ENCODE results near the gene PRORP. TPM values are rescaled to one million over a fixed set of nuclear protein-coding genes. Genes with fewer than 3 reads are reported as not detected.

The PRORP gene
- total and polyA plus RNA-seq, 2 of the 13 experiments (the other 11 are each of a cell fraction or from before 2014, with no cell fraction given), result 48.9 to 88.7 TPM

DNA sequence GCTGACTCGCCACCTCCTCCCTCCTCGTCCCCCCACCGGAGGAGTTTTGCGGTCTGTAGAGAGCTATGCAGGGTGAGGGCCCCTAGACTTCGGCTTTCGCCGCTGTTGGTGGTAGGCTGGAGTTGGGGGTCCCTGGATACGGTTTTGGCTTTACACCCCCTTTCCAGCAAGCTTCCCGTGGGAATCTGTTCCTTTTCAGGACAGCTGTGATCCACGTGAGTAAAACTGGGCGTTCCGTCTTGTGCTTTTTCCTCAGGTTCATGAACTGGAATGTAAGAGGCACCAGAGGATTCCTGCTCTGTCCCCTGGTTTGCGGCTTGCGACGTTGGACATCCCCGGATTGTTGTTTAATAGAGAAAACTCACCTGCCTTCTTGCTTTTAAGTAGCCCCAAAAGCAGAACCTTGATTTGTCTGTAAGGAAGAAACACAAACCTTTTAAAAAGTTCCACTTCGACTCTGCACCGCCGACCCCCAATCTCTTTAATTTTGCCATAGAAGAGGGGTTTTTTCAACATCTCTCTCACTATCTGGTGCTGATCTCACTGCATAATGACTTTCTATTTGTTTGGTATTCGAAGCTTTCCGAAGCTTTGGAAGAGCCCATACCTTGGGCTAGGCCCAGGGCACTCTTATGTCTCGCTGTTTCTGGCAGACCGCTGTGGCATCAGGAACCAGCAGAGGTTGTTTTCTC is 490 bp downstream of the PRORP start (continued):
- TF ChIP-seq, protein P1, sequence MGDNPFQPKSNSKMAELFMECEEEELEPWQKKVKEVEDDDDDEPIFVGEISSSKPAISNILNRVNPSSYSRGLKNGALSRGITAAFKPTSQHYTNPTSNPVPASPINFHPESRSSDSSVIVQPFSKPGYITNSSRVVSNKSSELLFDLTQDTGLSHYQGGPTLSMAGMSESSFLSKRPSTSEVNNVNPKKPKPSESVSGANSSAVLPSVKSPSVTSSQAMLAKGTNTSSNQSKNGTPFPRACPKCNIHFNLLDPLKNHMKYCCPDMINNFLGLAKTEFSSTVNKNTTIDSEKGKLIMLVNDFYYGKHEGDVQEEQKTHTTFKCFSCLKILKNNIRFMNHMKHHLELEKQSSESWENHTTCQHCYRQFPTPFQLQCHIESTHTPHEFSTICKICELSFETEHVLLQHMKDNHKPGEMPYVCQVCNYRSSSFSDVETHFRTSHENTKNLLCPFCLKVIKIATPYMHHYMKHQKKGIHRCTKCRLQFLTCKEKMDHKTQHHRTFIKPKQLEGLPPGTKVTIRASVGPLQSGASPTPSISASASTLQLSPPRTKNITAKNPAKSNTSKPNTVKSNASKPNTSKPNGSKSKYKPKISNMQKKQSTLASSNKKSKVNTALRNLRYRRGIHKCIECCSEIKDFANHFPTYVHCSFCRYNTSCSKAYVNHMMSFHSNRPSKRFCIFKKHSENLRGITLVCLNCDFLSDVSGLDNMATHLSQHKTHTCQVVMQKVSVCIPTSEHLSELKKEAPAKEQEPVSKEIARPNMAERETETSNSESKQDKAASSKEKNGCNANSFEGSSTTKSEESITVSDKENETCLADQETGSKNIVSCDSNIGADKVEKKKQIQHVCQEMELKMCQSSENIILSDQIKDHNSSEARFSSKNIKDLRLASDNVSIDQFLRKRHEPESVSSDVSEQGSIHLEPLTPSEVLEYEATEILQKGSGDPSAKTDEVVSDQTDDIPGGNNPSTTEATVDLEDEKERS (CRISPR knock-in tag; IDR thresholded peaks at IDR 0.05), result no peak
- TF ChIP-seq ZFP90 (CRISPR knock-in tag; IDR thresholded peaks at IDR 0.05; ENCODE audit: borderline replicate concordance) (no peak), ZNF510 (CRISPR knock-in tag; IDR thresholded peaks at IDR 0.05; ENCODE audit: low read depth) (no peak), U2AF1 (optimal IDR thresholded peaks at IDR 0.05; ENCODE audit: low read depth, low read length) (no peak), FOXJ3 (CRISPR knock-in tag; IDR thresholded peaks at IDR 0.05; ENCODE audit: borderline replicate concordance) (no peak), KAT2B (IDR thresholded peaks at IDR 0.05; ENCODE audit: borderline replicate concordance, low read depth, low read length) (no peak), ZBTB1 (CRISPR knock-in tag; IDR thresholded peaks at IDR 0.05; ENCODE audit: borderline replicate concordance) (no peak; the same call in 1 of the 2 replicates), YEATS4 (CRISPR knock-in tag; IDR thresholded peaks at IDR 0.05; ENCODE audit: borderline replicate concordance) (no peak), PHF21A (CRISPR knock-in tag; IDR thresholded peaks at IDR 0.05) (no peak), ZNF44 (CRISPR knock-in tag; IDR thresholded peaks at IDR 0.05) (no peak), ZNF569 (CRISPR knock-in tag; IDR thresholded peaks at IDR 0.05; ENCODE audit: borderline replicate concordance) (no peak), SRY (CRISPR knock-in tag; IDR thresholded peaks at IDR 0.05) (no peak; the same call in 1 of the 2 replicates), SOX13 (IDR thresholded peaks at IDR 0.05) (no peak), SOX13 (CRISPR knock-in tag; conservative IDR thresholded peaks at IDR 0.05 in 1 of 2, IDR thresholded peaks at IDR 0.05 in 1 of 2) (no peak), ELF3 (CRISPR knock-in tag; IDR thresholded peaks at IDR 0.05) (no peak; the same call in 1 of the 2 replicates), KDM5A (IDR thresholded peaks at IDR 0.05; ENCODE audit: borderline replicate concordance, low read length) (peak; percentile 20), SP140L (CRISPR knock-in tag; IDR thresholded peaks at IDR 0.05; ENCODE audit: borderline replicate concordance) (peak; percentile 42; the same call in 1 of the 2 replicates), SP1 (IDR thresholded peaks at IDR 0.05) (no peak), SP1 (CRISPR knock-in tag; IDR thresholded peaks at IDR 0.05) (peak; percentile 43), GABPB1 (CRISPR knock-in tag; IDR thresholded peaks at IDR 0.05) (no peak), EP300 (IDR thresholded peaks at IDR 0.05; ENCODE audit: low read depth in 2 of 2, low read length in 2 of 2) (no peak), EP300 (CRISPR knock-in tag; IDR thresholded peaks at IDR 0.05; ENCODE audit: borderline replicate concordance) (peak; percentile 43; the same call in 1 of the 2 replicates)
- TF ChIP-seq, protein P2, sequence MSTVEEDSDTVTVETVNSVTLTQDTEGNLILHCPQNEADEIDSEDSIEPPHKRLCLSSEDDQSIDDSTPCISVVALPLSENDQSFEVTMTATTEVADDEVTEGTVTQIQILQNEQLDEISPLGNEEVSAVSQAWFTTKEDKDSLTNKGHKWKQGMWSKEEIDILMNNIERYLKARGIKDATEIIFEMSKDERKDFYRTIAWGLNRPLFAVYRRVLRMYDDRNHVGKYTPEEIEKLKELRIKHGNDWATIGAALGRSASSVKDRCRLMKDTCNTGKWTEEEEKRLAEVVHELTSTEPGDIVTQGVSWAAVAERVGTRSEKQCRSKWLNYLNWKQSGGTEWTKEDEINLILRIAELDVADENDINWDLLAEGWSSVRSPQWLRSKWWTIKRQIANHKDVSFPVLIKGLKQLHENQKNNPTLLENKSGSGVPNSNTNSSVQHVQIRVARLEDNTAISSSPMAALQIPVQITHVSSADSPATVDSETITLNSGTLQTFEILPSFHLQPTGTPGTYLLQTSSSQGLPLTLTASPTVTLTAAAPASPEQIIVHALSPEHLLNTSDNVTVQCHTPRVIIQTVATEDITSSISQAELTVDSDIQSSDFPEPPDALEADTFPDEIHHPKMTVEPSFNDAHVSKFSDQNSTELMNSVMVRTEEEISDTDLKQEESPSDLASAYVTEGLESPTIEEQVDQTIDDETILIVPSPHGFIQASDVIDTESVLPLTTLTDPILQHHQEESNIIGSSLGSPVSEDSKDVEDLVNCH (CRISPR knock-in tag; IDR thresholded peaks at IDR 0.05), result 0 out of 2 replicates have a peak, but pooled peaks have one; percentile 70
- TF ChIP-seq, protein P3, sequence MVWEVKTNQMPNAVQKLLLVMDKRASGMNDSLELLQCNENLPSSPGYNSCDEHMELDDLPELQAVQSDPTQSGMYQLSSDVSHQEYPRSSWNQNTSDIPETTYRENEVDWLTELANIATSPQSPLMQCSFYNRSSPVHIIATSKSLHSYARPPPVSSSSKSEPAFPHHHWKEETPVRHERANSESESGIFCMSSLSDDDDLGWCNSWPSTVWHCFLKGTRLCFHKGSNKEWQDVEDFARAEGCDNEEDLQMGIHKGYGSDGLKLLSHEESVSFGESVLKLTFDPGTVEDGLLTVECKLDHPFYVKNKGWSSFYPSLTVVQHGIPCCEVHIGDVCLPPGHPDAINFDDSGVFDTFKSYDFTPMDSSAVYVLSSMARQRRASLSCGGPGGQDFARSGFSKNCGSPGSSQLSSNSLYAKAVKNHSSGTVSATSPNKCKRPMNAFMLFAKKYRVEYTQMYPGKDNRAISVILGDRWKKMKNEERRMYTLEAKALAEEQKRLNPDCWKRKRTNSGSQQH (CRISPR knock-in tag; IDR thresholded peaks at IDR 0.05; ENCODE audit: low read depth), result peak; percentile 0; the same call in 1 of the 2 replicates

Data from HepG2 (cell line).